GM12892 (cell line): ENCODE measurements around the gene SMAD6.

Source experiments
- POLR2A ChIP-seq: IDR thresholded peaks from 2 replicates; pipeline ENCODE4 v1.6.1; 2011; ENCODE audit warnings: low read depth, low read length, control low read depth
- POLR2AphosphoS5 ChIP-seq: IDR thresholded peaks from 2 replicates; pipeline ENCODE4 v1.6.1; 2011; ENCODE audit warnings: low read depth, low read length, control low read depth
- TAF1 ChIP-seq: IDR thresholded peaks from 2 replicates; pipeline ENCODE4 v1.6.1; 2011; ENCODE audit warnings: low read depth, mild to moderate bottlenecking, control low read depth, low read length, borderline replicate concordance

- TF ChIP-seq POLR2A (no peak), POLR2AphosphoS5 (no peak), TAF1 (no peak)
These were observed 36.1 kb downstream of the SMAD6 start for GRCh38 chr15:66738116-66738515.
